Measurements from ENCODE around the gene GALNS. TPM values are rescaled to one million over a fixed set of nuclear protein-coding genes. Genes with fewer than 3 reads are reported as not detected.

GALNS gene
- total RNA-seq, 2 donors from 2014 or later: 37.2 to 38.6 TPM

GRCh38 chr16:88876942-88877526 lies 20.3 kb upstream of the GALNS start:
- H3K27ac Mint-ChIP-seq: no peak overlapping the region
- no peak overlapping the region for H3K4me3 Mint-ChIP-seq
- peaks cover 4% of the 10 kb centered on the region for H3K27me3 Mint-ChIP-seq
- ATAC-seq (no peak), DNase-seq (no peak)
- peaks cover 2% of the 10 kb centered on the region for H3K4me1 Mint-ChIP-seq
- H3K9me3 ChIP-seq (ENCODE audit: control insufficient read depth, low read length, poor library complexity, severe bottlenecking): no peaks in the 10 kb centered on the region
- no peaks in the 10 kb centered on the region for H3K36me3 Mint-ChIP-seq (ENCODE audit: low read depth)

- H3K4me1 Mint-ChIP-seq: peaks cover 4% of the 10 kb centered on the region
- H3K27ac Mint-ChIP-seq: no peak overlapping the region
These were observed 19.0 kb upstream of the GALNS start for GRCh38 chr16:88875703-88876234.

GRCh38 chr16:88874938-88875599 lies 18.3 kb upstream of the GALNS start:
- DNase-seq (no peak), ATAC-seq (no peak)
- Mint-ChIP-seq H3K36me3 (ENCODE audit: low read depth) (no peaks in the 10 kb centered on the region), H3K27ac (no peak overlapping the region), H3K4me1 (peaks cover 4% of the 10 kb centered on the region), H3K27me3 (peaks cover 15% of the 10 kb centered on the region), H3K4me3 (no peak overlapping the region)
- H3K9me3 ChIP-seq (ENCODE audit: control insufficient read depth, low read length, poor library complexity, severe bottlenecking): no peaks in the 10 kb centered on the region

More at GRCh38 chr16:88875703-88876234, 19.0 kb upstream of the GALNS start:
- no peak overlapping the region for H3K4me3 Mint-ChIP-seq
- no peak for DNase-seq
- no peaks in the 10 kb centered on the region for H3K36me3 Mint-ChIP-seq (ENCODE audit: low read depth)
- no peak for ATAC-seq
- peaks cover 11% of the 10 kb centered on the region for H3K27me3 Mint-ChIP-seq
- H3K9me3 ChIP-seq (ENCODE audit: control insufficient read depth, low read length, poor library complexity, severe bottlenecking): no peaks in the 10 kb centered on the region

DNA sequence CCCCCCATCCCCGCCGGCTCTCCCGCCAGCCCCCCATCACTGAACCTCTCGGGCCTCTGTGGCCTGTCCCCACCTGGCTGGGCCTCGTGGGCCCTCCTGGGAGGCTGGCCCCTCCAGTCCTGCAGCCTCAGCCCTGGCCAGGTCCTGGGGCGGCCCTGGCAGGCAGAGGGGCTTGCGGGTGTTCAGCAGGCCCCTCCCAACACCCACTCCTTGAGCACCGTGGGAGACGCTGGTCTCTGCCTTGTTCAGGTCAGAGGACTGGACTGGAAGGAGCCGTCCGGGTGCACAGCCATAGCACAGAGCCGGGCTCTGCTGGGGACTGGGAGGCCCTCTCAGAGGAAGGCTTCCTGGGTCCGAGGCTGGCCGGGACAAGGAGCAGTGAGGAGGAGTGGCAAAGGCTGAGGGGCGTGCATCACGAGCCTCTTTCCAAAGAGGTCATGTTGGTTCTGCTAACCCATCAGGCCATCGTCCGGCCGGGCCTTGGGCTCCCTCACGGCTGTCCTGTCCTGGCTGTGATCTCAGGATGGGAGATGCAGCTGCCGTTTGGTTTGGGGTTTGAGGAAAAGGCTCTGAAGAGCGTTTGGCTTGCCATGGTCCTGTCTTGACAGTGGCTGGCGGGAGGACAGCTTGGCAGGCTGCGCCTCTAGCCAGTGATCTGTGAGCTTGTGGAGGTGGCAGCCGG lies 16.0 kb upstream of the GALNS start:
- H3K4me1 Mint-ChIP-seq: peaks cover 3% of the 10 kb centered on the region
- ATAC-seq (no peak), DNase-seq (no peak)
- peaks cover 19% of the 10 kb centered on the region for H3K27me3 Mint-ChIP-seq
- no peak overlapping the region for H3K27ac Mint-ChIP-seq
- no peak overlapping the region for H3K4me3 Mint-ChIP-seq
- H3K36me3 Mint-ChIP-seq (ENCODE audit: low read depth): no peaks in the 10 kb centered on the region
- H3K9me3 ChIP-seq (ENCODE audit: control insufficient read depth, low read length, poor library complexity, severe bottlenecking): no peaks in the 10 kb centered on the region

DNA sequence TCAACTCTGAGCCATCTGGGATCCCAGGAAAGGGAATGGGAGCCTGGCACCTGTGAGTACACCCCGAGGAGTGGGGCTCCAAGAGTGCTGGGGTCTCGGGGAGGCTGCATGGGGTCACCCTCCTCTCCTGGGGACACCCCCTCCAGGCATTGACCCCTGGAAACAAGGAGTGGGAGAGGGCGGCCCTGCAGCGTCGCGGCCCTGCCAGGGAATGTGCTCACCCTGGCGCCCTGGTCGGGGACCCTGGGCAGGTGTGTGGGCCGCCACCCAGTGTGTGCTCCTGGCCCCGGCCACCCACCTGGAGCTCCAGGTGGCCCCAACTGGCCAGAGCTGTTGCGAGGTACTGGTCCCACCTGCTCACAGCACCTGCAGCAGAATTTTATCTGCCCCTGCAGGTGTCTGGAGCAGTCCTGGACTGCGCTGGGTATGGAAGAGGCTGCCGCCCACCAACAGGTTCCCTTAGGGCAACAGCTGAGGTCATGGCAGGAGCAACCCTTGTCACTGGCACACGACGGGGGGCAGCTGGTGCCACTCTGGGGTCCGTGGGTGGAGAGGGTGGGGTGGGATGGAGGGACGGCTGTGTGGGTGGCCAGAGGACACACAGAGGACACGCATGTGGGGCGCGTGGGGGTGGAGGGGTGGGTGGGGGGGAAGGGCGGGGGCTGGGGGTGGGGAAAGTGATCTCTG lies 15.1 kb upstream of the GALNS start:
- H3K27me3 Mint-ChIP-seq: peaks cover 19% of the 10 kb centered on the region
- no peaks in the 10 kb centered on the region for H3K36me3 Mint-ChIP-seq (ENCODE audit: low read depth)
- H3K4me3 Mint-ChIP-seq: no peak overlapping the region
- no peak overlapping the region for H3K27ac Mint-ChIP-seq
- H3K9me3 ChIP-seq (ENCODE audit: control insufficient read depth, low read length, poor library complexity, severe bottlenecking): no peaks in the 10 kb centered on the region
- H3K4me1 Mint-ChIP-seq: peaks cover 3% of the 10 kb centered on the region
- DNase-seq (no peak), ATAC-seq (no peak)

- ATAC-seq (no peak), DNase-seq (no peak)
- Mint-ChIP-seq H3K27me3 (peaks cover 19% of the 10 kb centered on the region), H3K27ac (no peak overlapping the region), H3K36me3 (ENCODE audit: low read depth) (no peaks in the 10 kb centered on the region), H3K4me1 (peaks cover 3% of the 10 kb centered on the region), H3K4me3 (no peak overlapping the region)
- H3K9me3 ChIP-seq (ENCODE audit: control insufficient read depth, low read length, poor library complexity, severe bottlenecking): no peaks in the 10 kb centered on the region
These were observed 14.6 kb upstream of the GALNS start for GRCh38 chr16:88871349-88871702.

- no peaks in the 10 kb centered on the region for H3K36me3 Mint-ChIP-seq (ENCODE audit: low read depth)
- H3K4me1 Mint-ChIP-seq: peaks cover 3% of the 10 kb centered on the region
- DNase-seq (no peak), ATAC-seq (peak; percentile 39)
- H3K27ac Mint-ChIP-seq: no peak overlapping the region
- peaks cover 19% of the 10 kb centered on the region for H3K27me3 Mint-ChIP-seq
- H3K9me3 ChIP-seq (ENCODE audit: control insufficient read depth, low read length, poor library complexity, severe bottlenecking): no peaks in the 10 kb centered on the region
- H3K4me3 Mint-ChIP-seq: no peak overlapping the region
These were observed 14.0 kb upstream of the GALNS start for GRCh38 chr16:88870608-88871348.

DNA sequence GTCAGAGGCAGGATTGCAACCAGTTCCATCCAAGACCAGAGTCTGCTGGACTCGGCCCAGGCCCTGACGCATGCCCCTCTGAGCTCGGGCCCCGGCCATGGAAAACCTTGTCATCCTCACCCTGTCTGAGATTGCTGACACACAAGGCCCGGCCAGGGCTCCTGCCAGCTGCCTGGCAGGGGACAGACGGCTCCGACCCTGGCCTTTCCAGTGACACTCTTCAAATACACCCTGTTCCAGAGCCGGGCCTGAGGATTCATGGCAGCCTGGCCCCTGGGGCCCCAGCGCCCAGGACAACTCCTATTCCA lies 12.9 kb upstream of the GALNS start:
- no peaks in the 10 kb centered on the region for H3K36me3 Mint-ChIP-seq (ENCODE audit: low read depth)
- no peak overlapping the region for H3K27ac Mint-ChIP-seq
- no peak for ATAC-seq
- H3K4me1 Mint-ChIP-seq: peaks cover 3% of the 10 kb centered on the region
- H3K9me3 ChIP-seq (ENCODE audit: control insufficient read depth, low read length, poor library complexity, severe bottlenecking): no peaks in the 10 kb centered on the region
- no peak overlapping the region for H3K4me3 Mint-ChIP-seq
- H3K27me3 Mint-ChIP-seq: peaks cover 19% of the 10 kb centered on the region
- DNase-seq: no peak

DNA sequence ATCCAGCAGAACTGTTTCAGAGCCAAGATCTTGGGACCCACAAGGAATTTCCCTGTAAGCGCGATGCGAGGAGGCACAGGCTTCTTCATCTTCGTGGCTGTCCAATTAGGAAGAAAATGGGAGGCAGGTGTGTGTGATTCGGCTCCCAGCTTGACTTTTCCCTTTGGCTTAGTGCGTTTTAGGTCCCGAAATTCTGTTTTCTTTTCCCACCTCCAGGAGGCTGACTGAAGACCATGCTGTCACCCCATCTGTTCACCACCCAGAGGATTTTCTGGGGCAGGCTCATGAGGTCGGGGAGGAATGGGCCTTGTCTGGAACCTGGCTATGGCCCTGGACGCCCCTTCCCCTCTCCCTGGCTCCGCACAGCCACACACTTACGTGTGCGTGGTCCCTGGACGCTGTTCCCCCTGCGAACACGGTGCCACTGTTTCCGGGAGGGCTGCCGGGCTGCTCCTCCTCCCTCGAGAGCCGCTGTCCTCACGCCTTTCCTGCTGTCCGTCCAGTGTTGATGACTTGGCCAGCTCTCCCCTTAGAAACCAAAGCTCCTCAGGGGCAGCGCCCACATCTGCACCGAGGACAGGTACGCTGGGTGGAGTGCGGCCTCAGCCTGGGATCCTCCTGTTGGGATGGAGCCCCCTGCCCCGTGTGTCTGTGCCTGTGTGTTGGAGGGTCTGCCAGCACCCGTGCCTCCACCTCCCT lies 12.4 kb upstream of the GALNS start:
- H3K27ac Mint-ChIP-seq: no peak overlapping the region
- no peak for ATAC-seq

GRCh38 chr16:88867581-88868246 lies 11.0 kb upstream of the GALNS start:
- H3K4me3 Mint-ChIP-seq: no peak overlapping the region
- peaks cover 19% of the 10 kb centered on the region for H3K27me3 Mint-ChIP-seq
- no peaks in the 10 kb centered on the region for H3K9me3 ChIP-seq (ENCODE audit: control insufficient read depth, low read length, poor library complexity, severe bottlenecking)
- no peaks in the 10 kb centered on the region for H3K36me3 Mint-ChIP-seq (ENCODE audit: low read depth)
- DNase-seq (no peak), ATAC-seq (no peak)
- H3K4me1 Mint-ChIP-seq: peaks cover 3% of the 10 kb centered on the region
- H3K27ac Mint-ChIP-seq: no peak overlapping the region

More for the DNA sequence above, 12.4 kb upstream of the GALNS start:
- no peaks in the 10 kb centered on the region for H3K9me3 ChIP-seq (ENCODE audit: control insufficient read depth, low read length, poor library complexity, severe bottlenecking)
- Mint-ChIP-seq H3K4me3 (no peak overlapping the region), H3K36me3 (ENCODE audit: low read depth) (no peaks in the 10 kb centered on the region), H3K4me1 (peaks cover 3% of the 10 kb centered on the region), H3K27me3 (peaks cover 19% of the 10 kb centered on the region)
- no peak for DNase-seq

DNA sequence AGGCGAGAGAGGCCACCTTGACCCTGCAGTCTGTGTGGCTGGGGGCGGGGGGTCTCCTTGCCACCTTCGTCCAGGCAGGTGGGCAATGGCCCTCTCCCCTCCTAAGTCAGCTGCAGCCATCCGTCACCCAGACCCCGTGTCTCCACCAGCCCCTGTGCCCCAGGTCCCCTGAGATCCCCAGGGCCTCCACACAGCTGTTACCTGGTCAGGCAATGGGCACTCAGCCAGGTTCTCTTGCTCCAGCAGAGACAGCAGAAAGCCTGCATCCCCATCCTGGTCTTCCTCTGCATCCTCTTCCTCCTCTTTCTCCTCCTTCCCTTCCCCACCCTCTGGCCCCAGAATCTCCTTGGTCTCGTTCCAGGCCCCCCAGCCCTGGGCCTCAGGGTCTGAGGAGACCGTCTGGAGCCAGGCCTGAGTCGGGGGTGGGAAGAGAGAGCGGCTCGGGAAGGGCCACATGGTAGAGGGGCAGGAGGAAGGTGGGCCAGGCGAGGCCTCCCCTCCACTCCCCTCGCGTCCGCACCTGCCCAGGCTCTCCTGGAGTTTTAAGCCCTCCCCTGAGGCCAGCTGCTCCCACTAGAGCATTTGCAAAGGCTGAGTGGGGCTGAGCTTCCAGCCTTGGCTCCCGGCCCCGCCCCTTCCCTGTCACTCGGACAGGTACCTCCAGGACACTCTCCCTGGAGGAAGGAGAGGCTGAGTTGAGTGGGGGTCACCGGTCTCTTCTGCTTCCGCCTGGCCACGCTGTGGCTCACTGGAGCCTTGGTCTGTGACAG lies 9.6 kb upstream of the GALNS start, which contains the start of gene PABPN1L:
Gene PABPN1L (minus strand): TSS at position 510 of the 770 bp plus-strand sequence. CDS start 54 bp downstream, at position 456.
- no peak for ATAC-seq
- H3K9me3 ChIP-seq (ENCODE audit: control insufficient read depth, low read length, poor library complexity, severe bottlenecking): no peaks in the 10 kb centered on the region
- H3K4me3 Mint-ChIP-seq: no peak within 1 kb of the TSS
- peaks cover 17% of the 10 kb centered on the region for H3K27me3 Mint-ChIP-seq
- H3K27ac Mint-ChIP-seq: no peak within 1 kb of the TSS
- H3K36me3 Mint-ChIP-seq (ENCODE audit: low read depth): no peaks in the 10 kb centered on the region
- DNase-seq: no peak
- peaks cover 3% of the 10 kb centered on the region for H3K4me1 Mint-ChIP-seq

All from T-helper 17 cell (primary cell).